ENCODE data around the gene ITLN1.
"Not testable (repeated sequence)": the region's sequence is repeated elsewhere in the genome, so short reads cannot be mapped to it uniquely, and the experiment has no call there.

The ITLN1 gene

GRCh38 chr1:160882582-160882981, 2.4 kb downstream of the ITLN1 start:
- no peak for DNase-seq

GRCh38 chr1:160881264-160881663, 3.7 kb downstream of the ITLN1 start:
- not testable (repeated sequence) for DNase-seq

GRCh38 chr1:160880216-160880615, 4.8 kb downstream of the ITLN1 start:
- no peak for DNase-seq

- DNase-seq = no peak
These were observed 5.9 kb downstream of the ITLN1 start for GRCh38 chr1:160879056-160879455.

GRCh38 chr1:160877221-160877620, 7.8 kb downstream of the ITLN1 start:
- DNase-seq = no peak

GRCh38 chr1:160876311-160876710, 8.7 kb downstream of the ITLN1 start:
- no peak for DNase-seq

- not testable (repeated sequence) for DNase-seq
These were observed 9.4 kb downstream of the ITLN1 start for GRCh38 chr1:160875591-160875990.

GRCh38 chr1:160874935-160875334, 10.0 kb downstream of the ITLN1 start:
- DNase-seq = no peak

- no peak for DNase-seq
These were observed 16.8 kb downstream of the ITLN1 start for GRCh38 chr1:160868141-160868540.

- DNase-seq = not testable (repeated sequence)
These were observed 17.3 kb downstream of the ITLN1 start for GRCh38 chr1:160867651-160868050.

- DNase-seq = no peak
These were observed 18.2 kb downstream of the ITLN1 start for GRCh38 chr1:160866695-160867260.

GRCh38 chr1:160866001-160866694, 18.8 kb downstream of the ITLN1 start:
- DNase-seq = no peak

GRCh38 chr1:160865337-160865736, 19.6 kb downstream of the ITLN1 start:
- DNase-seq = no peak

GRCh38 chr1:160864173-160864572, 20.8 kb downstream of the ITLN1 start:
- DNase-seq = no peak

- no peak for DNase-seq
These were observed 21.2 kb downstream of the ITLN1 start for GRCh38 chr1:160863774-160864131.

- DNase-seq = no peak
These were observed 21.8 kb downstream of the ITLN1 start for GRCh38 chr1:160863061-160863773.

- DNase-seq = peak; percentile 73
These were observed 22.5 kb downstream of the ITLN1 start, which contains the start of gene CD244 for GRCh38 chr1:160862203-160863060. CD244 (minus strand) TSS chr1:160862887; CDS start chr1:160862677, 210 bp downstream.

GRCh38 chr1:160860840-160861505, 24.0 kb downstream of the ITLN1 start:
- no peak for DNase-seq

GRCh38 chr1:160859166-160859565, 25.8 kb downstream of the ITLN1 start:
- DNase-seq = no peak

GRCh38 chr1:160858507-160858906, 26.5 kb downstream of the ITLN1 start:
- DNase-seq = no peak

- DNase-seq = no peak
These were observed 26.9 kb downstream of the ITLN1 start for GRCh38 chr1:160858097-160858496.

- DNase-seq = peak; percentile 49
These were observed 29.6 kb downstream of the ITLN1 start for GRCh38 chr1:160855181-160855981.

Data from stimulated activated CD8-positive, alpha-beta memory T cell treated with anti-CD3 and anti-CD28 coated beads, Interleukin-4, amount 100 ng/mL, for 48 hours (primary cell).